Peyer's patch (tissue), 4 donors: ENCODE measurements around the gene ZNF234.

Experiments
- CTCF ChIP-seq, 6 experiments: fragments of 450-650 bp in 4 of 6; fragments of 200-600 bp in 2 of 6; sonication (generic) in 1 of 6; IDR thresholded peaks; one replicate each; pipeline ENCODE4 v1.5.1; 2017 to 2019; ENCODE audit warnings: antibody characterized with exemption in 6 of 6, mild to moderate bottlenecking in 3 of 6, moderate library complexity in 1 of 6
- POLR2A ChIP-seq, 2 donors: fragments of 450-650 bp; IDR thresholded peaks; one replicate each; pipeline ENCODE4 v1.5.1; 2017; ENCODE audit warnings: antibody characterized with exemption in 2 of 2, mild to moderate bottlenecking in 2 of 2, moderate library complexity in 2 of 2

- no peak for TF ChIP-seq POLR2A (IDR thresholded peaks at IDR 0.05)
- no peak for TF ChIP-seq CTCF (IDR thresholded peaks at IDR 0.05)
Observed at GRCh38 chr19:44164327-44164672, 22.9 kb downstream of the ZNF234 start.
